NCI-H526 treated with DMSO at 0.1 percent for 48 hours (cell line): Measurements from ENCODE around the gene DHTKD1.
"Not testable (repeated sequence)": the region's sequence is repeated elsewhere in the genome, so short reads cannot be mapped to it uniquely, and the experiment has no call there.

Experiments
- DNase-seq: peaks from one replicate; lab custom pipeline; 2025; lab: John Stamatoyannopoulos, UW

DHTKD1 gene

GRCh38 chr10:12140038-12140437 lies 71.3 kb downstream of the DHTKD1 start:
- DNase-seq: no peak

- no peak for DNase-seq
Observed at GRCh38 chr10:12144538-12144937, 75.8 kb downstream of the DHTKD1 start.

- no peak for DNase-seq
Observed at GRCh38 chr10:12150163-12150562, 81.4 kb downstream of the DHTKD1 start.

GRCh38 chr10:12154516-12154915 lies 85.8 kb downstream of the DHTKD1 start:
- DNase-seq: no peak

GRCh38 chr10:12156367-12157123 lies 87.8 kb downstream of the DHTKD1 start:
- no peak for DNase-seq

- no peak for DNase-seq
Observed at GRCh38 chr10:12158111-12158510, 89.4 kb downstream of the DHTKD1 start.

GRCh38 chr10:12160664-12161063 lies 91.9 kb downstream of the DHTKD1 start:
- DNase-seq: no peak

GRCh38 chr10:12162927-12163326 lies 94.2 kb downstream of the DHTKD1 start:
- DNase-seq: no peak

GRCh38 chr10:12164085-12164484 lies 95.3 kb downstream of the DHTKD1 start:
- no peak for DNase-seq

GRCh38 chr10:12165036-12165435 lies 96.3 kb downstream of the DHTKD1 start:
- no peak for DNase-seq

- DNase-seq: no peak
Observed at GRCh38 chr10:12165999-12166775, 97.4 kb downstream of the DHTKD1 start.

GRCh38 chr10:12171512-12171911 lies 102.8 kb downstream of the DHTKD1 start:
- DNase-seq: not testable (repeated sequence)
